NCI-H2029 treated with DMSO at 0.1 percent for 48 hours (cell line): ENCODE data around the gene PDE7B.
A peak's percentile ranks its signal among the peaks of the same experiment; 100 is the strongest.
"Not testable (repeated sequence)": the region's sequence is repeated elsewhere in the genome, so short reads cannot be mapped to it uniquely, and the experiment has no call there.

Experiments
- DNase-seq: peaks from one replicate; lab custom pipeline; 2025; lab: John Stamatoyannopoulos, UW

Gene PDE7B

DNA sequence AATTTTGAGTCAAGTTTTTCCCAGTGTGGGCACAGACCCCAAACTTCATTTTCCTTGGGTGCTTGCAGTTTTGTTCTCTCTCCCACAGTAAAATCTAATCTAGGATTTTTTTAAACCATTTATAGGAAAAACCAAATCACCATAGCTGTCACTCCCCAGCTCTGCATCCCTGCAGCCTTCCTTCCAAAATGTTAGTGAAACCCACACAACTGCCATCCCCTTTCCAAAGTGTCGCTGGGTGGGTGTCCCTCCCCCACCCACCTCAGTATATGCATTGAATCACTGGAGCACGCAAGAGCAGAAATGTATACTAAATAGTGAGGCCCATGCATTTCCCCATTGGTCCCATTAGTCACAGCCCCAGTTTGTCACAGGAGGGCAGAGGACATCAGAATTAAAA, 260.3 kb downstream of the PDE7B start:
- DNase-seq: no peak

DNA sequence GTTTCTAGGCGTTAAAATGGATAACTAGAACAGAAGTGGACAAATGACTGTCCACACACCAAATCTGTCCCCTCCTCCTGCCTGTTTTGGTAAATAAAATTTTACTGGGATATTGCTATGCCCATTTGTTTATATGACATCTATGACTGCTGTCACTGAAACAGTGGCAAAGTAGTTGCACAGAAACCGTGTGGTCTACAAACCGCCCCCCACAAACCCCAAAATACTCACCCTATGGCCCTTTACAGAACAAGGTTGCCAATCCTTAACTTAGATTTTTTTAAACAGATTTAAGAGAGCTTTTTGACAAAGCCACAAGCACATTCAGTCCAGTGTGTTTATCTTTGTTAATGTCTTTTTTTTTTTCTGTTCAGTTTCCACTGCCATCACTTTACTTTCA, 260.8 kb downstream of the PDE7B start:
- DNase-seq: no peak

DNA sequence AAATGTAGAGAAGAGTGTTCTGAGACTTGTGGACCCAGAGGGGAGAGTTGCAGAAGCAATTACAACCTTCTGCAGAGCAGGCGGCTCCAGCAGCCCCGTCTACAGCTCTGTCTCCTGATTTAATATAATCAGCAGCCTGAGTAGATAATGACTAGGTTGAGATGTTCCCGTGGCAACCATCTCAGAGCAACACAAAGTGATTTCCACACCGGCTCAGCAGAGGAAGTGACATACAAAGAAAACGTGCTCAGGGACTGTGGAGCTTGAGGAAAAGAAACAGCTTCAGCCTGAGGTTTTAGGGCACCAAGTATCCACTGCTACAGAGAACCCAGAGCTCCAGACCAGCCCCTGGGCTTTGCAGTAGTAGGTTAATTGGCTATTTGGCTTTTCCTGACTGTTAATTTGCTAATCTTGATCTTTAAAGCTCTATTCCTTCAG, 262.3 kb downstream of the PDE7B start:
- peak; percentile 30 for DNase-seq

DNA sequence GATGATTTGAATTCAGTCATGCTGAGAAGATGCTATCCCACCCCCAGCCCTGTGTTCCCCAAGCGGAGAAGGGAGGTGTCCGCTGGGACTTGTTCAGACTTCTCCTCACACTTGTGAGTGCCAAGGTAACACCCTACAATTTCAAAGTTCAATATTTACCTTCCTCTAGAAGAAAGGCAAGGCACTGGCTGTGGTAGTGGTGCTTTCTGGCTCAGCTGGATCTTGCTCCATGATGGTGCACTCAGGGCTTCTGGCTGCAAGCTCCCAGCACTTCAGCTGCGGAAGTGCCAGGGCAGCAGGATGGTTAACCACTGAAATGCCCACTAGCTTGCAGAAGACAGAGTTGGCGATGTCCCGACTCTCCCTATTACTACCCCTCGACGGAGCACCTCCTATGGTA, 263.2 kb downstream of the PDE7B start:
- DNase-seq: no peak

DNA sequence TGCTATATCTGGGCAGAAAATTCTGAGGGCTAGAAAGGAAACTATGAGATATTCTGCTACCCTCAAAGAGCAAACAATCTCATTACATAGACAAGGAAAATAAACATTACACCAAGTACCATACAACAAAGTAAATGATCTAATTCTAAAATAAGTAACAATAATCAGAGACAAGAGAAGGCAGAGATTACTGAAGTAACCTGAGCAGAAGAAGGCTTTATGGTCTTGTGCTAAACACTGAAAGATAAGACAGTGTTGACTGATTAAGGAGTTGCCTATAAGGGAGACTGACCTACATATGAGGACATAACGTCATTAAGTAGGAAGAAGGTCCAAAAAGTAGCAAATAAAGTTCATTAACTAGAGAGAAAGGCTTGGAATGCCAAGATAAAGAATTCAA, 264.4 kb downstream of the PDE7B start:
- DNase-seq: no peak

DNA sequence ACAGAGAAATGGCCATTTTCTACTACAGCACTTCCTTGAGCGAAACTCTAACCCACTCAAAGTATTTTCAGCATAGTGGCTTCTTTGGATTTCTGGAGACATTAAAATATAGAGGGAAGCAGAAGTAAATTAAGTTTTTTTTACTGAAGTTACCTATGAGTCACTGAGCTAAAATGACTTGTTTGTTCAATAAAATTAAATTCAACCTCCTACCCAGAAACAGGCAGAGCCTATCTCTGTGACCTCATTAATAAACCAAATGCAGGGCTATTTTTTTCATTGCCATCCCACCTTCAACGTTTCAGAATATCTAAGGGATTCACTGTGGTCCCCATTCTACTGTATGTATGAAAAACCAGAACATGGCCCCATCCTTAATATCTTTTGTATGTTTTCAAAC, 265.6 kb downstream of the PDE7B start:
- DNase-seq: no peak

DNA sequence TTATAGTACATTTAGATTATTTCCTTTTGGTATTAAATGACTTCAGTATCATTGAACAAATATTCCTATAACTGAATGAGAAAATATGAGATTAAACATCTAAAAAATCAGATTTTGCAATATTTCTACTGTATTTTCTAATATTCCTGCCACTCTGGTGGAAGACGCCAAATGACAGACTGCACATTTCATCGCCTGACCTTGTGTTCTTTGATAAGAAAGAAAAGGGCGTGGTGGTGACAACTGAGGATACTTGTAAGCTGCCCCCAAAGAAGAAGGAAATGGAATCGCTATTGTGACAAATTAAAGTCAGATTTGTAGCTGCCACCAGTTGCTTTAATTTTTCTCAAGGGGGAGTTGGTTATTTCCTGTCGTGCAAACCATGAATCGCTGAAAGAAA, 267.3 kb downstream of the PDE7B start:
- DNase-seq: no peak

DNA sequence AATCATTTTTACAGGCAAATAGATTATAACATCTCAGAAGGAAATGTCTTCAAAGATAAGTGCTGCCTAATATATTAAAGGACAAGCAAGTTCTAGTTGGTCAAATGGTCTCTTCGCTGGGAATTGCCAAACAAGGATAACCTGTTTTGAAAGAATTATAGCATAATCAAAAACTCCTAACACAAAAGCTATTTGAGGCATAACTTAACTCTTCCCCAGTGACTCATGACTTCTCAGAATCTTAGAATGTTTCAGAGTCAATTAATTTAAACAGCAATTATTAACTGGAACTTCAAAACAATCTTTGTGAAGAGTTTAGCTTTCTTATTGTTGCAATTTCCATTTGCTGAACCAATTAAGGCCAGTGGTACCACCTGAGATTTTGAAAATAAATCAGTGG, 272.0 kb downstream of the PDE7B start:
- no peak for DNase-seq

DNA sequence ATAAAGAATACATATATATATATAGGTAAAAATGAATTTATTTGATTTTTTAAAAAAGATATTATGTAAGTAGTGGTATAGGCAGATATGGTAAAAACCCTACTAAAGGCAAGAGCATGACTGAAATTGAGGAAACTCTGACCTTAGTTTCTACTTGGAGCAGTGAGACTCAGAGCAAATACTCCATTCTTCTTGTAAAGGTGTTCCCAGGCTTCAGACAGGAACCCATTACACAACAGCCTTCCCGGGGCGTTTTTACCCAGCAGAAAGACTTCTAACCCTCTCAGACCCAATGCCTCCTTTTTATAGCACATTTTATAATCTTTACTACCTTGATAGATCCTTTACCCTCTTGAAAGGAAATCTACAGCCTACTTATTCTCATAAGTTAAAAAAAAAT, 274.1 kb downstream of the PDE7B start:
- DNase-seq: no peak

DNA sequence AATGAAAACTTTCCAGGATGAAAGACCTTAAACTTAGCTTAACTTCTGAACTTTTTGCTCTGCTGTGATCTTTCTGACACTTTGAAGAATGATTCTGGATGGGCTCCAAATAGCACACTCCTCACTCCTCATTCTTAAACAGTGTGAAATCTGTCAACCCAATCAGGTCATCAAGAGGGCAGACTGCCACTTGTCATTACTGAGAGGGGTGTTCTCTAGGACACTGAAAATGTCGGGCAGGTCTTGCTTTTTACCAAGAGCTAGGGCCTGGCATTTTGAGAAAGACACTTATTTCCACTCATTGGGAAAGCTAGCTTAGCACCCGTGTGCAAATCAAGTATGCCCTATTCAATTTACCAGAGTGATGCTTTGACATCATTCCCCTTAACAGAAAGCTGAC, 276.4 kb downstream of the PDE7B start:
- DNase-seq: no peak

DNA sequence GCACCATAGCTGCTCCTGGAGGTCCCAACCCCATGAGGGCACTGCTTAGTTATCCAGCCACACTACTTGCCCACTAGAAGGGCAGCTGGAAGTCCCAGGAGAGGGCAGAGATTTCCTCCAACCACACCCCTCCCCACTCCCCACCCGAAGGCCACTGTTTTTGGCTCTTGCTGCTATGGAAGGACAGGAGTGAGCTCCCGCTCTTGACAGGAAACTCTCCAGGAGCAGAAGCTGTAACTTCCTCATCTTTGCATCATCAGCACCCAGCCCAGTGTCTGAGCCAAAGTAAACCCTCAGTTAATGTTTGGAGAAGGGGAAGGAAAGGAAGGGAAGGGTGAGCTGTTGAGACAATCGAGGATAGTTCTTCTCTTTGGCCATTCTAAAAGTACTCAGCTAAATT, 277.9 kb downstream of the PDE7B start:
- DNase-seq: no peak

DNA sequence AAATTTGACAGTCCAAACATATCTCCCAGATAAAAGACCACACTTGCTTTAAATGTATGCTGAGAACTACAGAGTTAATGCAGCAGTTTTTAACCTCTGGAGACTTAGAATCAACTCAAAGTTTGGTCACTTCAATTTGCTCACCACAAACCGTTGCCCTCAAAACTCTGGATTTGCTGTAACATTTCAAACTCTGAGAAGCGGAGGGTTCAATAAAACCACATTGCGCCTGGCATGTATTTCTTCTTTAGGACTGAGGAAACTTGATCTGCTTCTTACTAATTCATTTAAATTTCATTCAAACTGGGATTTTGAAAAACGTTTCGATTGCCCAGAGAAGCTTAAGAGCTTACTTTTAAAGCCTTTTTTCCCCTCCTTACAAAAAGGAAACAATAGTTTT, 282.8 kb downstream of the PDE7B start:
- no peak for DNase-seq

DNA sequence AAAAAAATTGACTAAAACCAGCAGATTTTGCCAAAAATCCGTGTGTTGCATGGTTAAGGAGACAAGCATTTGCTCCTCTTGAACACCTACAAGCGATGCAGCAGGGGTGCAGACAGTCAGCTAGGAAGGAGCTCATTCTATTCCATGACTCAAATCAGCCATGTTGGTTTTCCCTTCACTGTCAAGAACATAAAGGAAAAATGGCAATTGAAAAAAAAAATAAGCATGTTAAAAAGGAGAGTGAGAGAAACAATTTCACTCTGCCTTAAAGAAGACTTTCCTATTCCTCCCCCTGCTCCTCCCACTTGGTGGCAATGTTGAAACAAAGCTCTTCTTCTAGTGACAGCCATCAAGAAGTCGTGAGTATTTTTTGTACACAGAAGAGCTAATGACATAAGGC, 283.2 kb downstream of the PDE7B start:
- DNase-seq: no peak

DNA sequence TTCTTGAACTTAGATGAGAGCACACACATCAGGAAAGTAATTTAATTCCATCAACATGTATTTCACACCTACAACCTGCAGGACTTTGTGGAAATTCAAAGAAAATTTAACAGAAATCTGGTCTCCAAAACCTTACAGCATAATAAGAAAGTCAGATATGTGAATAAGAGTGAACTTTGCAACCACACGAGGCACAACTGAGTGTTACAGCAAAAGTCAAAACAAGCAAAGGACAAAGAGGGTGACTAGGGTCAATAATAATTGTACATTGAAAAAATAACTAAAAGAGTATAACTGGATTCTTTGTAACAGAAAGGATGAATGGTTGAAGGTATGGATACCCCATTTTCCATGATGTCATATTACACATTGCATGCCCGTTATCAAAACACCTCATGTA, 284.8 kb downstream of the PDE7B start:
- no peak for DNase-seq

DNA sequence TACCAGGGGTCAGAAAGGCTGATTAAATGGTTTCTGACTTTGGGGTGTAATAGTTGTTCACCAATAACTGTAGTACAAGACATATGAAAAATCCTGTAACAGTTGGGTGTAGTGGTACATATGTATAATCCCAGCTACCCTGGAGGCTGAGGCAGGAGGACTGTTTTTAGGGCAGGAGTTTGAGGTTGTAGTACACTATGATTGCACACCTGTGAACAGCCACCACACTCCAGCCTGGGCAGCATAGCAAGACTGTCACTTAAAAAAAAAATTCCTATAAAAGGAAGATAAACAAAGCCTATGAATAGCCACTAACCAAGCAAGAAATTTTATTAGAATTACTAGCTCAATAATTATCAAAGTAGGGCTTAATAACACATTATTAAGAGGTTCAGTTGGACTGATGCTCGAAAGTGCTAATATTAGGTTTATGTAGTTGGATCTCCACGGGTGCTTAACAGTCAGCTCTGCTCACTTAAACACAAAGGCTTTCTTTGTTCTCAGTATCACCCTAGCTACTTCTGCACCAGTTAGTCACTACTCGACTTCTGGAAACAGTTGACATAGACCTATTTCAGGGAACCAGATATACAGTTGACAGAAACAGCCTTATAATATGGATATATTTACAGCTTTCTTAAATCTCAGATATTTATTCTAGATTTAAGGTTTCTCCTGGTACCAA, 285.6 kb downstream of the PDE7B start:
- no peak for DNase-seq

DNA sequence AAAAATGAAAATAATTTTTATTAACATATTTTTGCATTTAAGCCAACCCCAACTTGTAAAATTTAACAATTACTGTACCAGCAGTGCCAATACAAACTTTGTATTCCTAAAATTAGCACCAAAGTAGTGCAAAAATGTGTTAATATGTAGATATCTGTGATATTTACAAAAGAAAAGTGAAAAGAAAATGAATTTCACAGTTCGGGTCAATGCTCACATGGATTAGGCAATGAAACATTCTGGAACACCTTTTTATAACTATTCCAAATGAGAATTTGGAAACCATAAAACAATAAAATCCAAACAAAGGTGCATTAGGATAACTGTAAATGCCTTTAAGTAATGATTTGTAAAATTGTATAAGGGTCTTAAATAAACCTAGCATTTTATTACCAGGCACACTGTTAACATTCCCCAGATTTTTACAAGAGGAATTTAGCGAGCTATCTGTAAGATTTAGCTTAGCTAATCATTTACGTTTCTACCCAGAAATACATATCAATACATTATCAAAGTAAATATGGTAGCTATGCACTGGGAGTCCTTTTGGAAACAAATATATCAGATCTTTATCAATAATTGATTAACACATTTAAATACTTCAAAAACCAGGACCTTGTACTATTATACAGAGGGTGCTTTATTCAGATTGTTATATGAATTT, 286.4 kb downstream of the PDE7B start:
- DNase-seq: no peak

DNA sequence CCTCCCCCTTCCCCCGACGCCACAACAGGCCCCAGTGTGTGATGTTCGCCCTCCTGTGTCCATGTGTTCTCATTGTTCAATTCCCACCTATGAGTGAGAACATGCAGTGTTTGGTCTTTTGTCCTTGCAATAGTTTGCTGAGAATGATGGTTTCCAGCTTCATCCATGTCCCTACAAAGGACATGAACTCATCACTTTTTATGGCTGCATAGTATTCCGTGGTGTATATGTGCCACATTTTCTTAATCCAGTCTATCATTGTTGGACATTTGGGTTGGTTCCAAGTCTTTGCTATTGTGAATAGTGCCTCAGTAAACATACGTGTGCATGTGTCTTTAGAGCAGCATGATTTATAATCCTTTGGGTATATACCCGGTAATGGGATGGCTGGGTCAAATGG, 287.6 kb downstream of the PDE7B start:
- DNase-seq: not testable (repeated sequence)

DNA sequence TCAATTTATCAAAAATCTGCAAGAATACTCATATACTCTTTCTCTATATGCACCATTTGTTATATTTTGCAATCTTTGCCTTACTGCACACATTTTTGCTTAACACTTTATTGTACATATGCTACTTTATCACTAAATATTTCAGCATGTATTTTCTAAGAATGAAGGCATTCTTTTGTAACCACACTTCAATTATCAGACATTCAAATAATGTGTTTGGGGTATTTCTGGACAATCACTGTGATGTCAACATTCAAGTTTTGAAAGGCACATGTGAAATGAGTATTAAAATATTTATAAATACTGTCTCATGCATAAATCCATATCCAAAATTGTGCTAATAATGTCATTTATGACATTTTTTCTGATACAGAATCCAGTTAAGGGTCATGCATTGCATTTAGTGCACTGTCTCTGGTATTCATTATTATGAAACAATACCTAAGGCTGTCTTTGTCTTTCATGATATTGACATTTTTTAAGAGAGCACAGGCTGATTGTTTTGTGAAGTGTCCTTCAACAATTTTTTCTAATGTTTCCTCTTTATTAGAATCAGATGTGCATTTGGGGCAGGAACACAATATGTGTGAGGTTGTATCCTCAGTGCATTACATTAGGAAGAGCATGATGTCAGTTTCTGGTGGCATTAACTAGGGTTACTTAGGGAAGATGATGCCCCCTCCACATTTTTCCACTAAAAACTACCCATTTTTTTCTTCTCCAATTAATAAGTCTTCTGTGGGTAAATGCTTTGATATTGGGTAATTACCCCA, 292.9 kb downstream of the PDE7B start:
- DNase-seq: no peak

DNA sequence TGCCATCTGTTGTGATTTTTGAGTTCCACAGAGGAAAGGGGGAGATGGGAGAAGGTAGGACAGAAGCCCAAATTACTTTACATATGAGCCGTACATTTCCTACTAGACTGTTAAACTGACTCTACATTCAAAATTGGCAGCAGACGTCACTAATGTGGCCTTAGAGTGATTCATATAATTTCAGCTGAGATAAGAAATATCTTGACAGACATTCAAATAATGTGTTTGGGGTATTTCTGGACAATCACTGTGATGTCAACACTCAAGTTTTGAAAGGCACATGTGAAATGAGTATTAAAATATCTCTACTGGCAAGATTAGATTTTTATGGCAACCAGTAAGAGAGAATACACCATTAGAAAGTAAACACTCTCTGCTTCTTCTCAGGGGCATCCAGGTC, 294.6 kb downstream of the PDE7B start:
- DNase-seq: no peak

DNA sequence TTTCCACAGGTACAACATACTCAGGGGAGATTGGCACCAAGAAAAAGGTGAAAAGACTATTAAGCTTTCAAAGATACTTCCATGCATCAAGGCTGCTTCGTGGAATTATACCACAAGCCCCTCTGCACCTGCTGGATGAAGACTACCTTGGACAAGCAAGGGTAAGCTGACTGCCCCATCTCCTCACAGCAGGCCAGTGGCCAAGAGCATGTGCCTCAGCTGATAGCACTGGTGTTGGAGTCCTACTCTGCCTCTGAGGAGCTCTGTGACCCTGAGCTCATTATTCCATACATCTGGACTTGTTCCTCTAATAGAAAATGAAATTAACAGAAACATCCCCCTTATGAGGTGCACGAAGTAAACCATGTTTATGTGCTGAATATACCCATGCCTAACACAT, 295.8 kb downstream of the PDE7B start:
- DNase-seq: no peak

DNA sequence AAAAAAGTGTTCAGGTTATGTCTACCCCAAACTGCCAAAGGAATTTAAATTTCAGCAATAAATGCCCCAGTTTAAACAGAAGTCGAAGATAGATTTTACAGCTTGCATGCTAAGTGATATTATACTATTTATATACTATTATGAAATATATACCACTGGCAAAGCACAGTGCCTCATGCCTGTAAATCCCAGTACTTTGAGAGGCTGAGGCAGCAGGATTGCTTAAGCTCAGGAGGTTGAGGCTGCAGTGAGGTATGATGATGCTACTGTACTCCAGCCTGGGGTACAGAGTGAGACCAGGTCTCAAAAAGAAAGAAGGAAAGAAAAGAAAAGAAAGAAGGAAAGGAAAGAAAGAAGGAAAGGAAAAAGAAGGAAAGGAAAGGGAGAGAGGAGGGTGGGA, 296.6 kb downstream of the PDE7B start:
- no peak for DNase-seq

DNA sequence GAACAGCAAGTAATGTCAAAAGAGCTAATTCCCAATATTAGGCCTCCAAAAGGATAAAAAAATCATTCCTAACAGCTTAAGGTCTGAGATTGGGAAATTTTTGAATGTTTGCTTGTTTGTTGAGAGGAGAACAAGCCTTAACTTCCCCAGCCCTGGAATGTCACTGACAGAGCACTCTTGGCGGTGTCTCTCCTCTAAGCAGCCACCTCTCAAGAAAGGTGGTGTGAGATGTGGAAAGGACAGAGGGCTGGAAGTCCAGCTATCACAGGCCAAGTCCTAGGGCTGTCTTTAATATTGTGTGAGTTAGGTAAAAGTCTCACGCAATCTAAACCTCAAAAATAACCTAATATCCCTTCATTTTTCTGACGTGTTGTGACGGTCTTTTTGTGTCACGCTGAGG, 297.0 kb downstream of the PDE7B start:
- DNase-seq: no peak

DNA sequence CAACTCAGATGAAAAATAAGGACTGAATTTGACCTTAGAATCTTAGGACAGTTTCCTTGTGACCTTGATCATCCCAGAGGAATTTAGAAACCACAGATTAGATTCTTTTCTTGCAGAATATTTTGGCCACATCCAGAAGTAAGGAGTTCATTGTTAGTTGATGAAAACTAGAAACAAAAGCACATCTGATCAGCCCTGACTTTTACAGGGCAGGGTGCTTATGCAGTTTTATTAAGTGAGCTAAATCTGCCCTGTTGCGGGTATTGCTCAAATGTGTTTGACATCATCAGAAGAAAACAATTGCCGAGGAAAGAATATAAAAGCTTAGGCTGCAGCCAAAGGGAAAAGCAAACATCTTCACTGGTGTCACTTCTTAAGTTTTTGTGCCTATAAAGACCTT, 297.8 kb downstream of the PDE7B start:
- no peak for DNase-seq
